ENCODE data around the gene SLC9A4.

DNA sequence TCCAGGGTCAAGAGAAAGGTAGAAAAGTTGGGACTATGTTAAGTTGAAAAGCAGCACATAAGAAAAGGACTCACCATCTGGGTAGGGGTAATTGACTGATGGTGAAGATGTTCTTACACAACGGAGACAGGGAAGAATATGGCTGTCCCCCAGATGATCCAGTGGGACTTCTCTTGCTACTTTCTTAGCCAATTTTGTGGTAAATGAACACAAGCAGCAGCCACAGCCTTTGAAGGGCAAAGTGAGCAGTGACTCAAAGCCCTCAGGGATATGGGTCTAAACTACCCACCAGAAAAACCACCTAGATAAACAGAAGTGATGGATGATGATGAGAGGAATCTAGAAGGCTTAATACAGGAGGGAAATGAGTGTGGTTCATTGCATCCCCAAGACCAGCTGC is 80.6 kb downstream of the SLC9A4 start:
- TF ChIP-seq, protein P1, sequence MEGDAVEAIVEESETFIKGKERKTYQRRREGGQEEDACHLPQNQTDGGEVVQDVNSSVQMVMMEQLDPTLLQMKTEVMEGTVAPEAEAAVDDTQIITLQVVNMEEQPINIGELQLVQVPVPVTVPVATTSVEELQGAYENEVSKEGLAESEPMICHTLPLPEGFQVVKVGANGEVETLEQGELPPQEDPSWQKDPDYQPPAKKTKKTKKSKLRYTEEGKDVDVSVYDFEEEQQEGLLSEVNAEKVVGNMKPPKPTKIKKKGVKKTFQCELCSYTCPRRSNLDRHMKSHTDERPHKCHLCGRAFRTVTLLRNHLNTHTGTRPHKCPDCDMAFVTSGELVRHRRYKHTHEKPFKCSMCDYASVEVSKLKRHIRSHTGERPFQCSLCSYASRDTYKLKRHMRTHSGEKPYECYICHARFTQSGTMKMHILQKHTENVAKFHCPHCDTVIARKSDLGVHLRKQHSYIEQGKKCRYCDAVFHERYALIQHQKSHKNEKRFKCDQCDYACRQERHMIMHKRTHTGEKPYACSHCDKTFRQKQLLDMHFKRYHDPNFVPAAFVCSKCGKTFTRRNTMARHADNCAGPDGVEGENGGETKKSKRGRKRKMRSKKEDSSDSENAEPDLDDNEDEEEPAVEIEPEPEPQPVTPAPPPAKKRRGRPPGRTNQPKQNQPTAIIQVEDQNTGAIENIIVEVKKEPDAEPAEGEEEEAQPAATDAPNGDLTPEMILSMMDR (IDR thresholded peaks at IDR 0.05): no peak
- TF ChIP-seq EZH2 (IDR thresholded peaks at IDR 0.05; ENCODE audit: borderline replicate concordance, insufficient read depth, low read depth, low read length, poor library complexity, severe bottlenecking): no peak

All from B cell (primary cell).